ENCODE measurements around the gene INVS. TPM values are rescaled to one million over a fixed set of nuclear protein-coding genes. Genes with fewer than 3 reads are reported as not detected.

INVS gene
- total RNA-seq, 4 donors from 2014 or later: 5.5 to 13.9 (median 6.7) TPM

DNA sequence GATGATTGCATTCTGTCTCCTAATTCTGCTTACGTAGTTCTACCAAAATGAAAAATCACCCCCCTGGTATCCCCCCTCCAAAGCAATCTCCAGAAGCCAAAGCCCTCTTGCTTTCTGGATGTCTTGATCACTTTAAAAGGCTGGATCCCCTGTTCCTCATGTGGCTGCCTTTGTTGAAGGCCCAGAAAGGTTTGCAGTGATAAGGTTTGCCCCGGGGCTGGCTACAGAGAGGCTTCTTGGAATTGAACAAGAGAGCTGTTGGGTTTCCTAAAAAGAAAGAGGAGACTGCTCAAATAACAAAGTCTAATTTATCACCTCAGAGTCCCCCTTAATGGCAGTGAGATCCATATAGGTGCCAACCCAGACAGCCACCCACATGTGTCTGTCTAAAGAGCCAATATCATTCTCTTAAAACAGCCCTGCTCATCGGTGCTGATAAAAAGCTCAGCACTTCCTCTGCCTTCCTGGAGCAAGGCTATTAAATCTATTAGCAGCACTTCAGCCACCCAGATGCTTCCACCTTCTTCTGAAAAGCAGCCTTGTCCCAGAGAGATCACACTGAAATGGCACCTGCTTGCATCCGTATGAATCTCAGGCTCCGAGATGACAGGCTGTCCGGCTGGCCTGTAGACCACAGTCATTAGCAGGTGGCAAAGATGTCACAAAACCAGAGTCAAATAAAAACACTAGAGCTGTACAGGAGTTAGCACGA is 182.8 kb downstream of the INVS start:
- H3K36me3 ChIP-seq: peaks cover 0 to 43% of the 10 kb centered on the region in 2 donors
- ATAC-seq: no peak
- no peaks in the 10 kb centered on the region for H3K9me3 ChIP-seq
- no peaks in the 10 kb centered on the region for H3K4me1 ChIP-seq
- no peak for DNase-seq
- intact Hi-C loops (cut with DNase I; ENCODE audit: low total_unique reads): no loop called here
- in situ Hi-C loops (cut with MboI; ENCODE audit: low sequenced_read_pairs in 4 of 4): no loop called here
- H3K27me3 ChIP-seq: no peaks in the 10 kb centered on the region
- H3K4me3 ChIP-seq: no peak overlapping the region
- no peak for TF ChIP-seq POLR2A (IDR thresholded peaks at IDR 0.05)
- no peak overlapping the region for H3K27ac ChIP-seq

DNA sequence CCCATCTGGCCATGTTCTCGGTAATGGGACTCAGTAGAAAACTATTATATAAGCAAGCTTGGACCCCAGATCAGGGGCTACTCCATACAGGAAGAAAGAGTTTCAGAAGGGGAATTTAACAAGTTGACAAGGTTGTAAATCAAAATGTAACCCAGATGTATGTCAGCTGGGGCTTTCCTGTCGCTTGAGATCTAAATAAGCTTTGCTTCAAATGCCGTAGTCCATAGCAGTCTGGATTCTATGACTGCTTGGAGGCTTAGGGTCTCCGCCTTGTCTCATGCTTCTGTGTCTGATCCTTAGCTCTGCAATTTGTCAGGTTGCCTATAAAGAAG is 183.3 kb downstream of the INVS start:
- in situ Hi-C loops (cut with MboI; ENCODE audit: low sequenced_read_pairs in 4 of 4): no loop called here
- ATAC-seq: no peak
- no peak for DNase-seq
- Histone ChIP-seq H3K4me1 (no peaks in the 10 kb centered on the region), H3K9me3 (no peaks in the 10 kb centered on the region), H3K4me3 (no peak overlapping the region), H3K27me3 (no peaks in the 10 kb centered on the region), H3K36me3 (peaks cover 0 to 45% of the 10 kb centered on the region in 2 donors), H3K27ac (no peak overlapping the region)
- TF ChIP-seq, protein P1, sequence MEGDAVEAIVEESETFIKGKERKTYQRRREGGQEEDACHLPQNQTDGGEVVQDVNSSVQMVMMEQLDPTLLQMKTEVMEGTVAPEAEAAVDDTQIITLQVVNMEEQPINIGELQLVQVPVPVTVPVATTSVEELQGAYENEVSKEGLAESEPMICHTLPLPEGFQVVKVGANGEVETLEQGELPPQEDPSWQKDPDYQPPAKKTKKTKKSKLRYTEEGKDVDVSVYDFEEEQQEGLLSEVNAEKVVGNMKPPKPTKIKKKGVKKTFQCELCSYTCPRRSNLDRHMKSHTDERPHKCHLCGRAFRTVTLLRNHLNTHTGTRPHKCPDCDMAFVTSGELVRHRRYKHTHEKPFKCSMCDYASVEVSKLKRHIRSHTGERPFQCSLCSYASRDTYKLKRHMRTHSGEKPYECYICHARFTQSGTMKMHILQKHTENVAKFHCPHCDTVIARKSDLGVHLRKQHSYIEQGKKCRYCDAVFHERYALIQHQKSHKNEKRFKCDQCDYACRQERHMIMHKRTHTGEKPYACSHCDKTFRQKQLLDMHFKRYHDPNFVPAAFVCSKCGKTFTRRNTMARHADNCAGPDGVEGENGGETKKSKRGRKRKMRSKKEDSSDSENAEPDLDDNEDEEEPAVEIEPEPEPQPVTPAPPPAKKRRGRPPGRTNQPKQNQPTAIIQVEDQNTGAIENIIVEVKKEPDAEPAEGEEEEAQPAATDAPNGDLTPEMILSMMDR (IDR thresholded peaks at IDR 0.05 in 4 of 5, conservative IDR thresholded peaks at IDR 0.05 in 1 of 5): no peak
- no peak for TF ChIP-seq POLR2A (IDR thresholded peaks at IDR 0.05)
- intact Hi-C loops (cut with DNase I; ENCODE audit: low total_unique reads): no loop called here

GRCh38 chr9:100284247-100284646 is 185.2 kb downstream of the INVS start:
- TF ChIP-seq, protein P1 (IDR thresholded peaks at IDR 0.05 in 4 of 5, conservative IDR thresholded peaks at IDR 0.05 in 1 of 5): no peak
- TF ChIP-seq POLR2A (IDR thresholded peaks at IDR 0.05): no peak
- DNase-seq (no peak), ATAC-seq (no peak)
- intact Hi-C loops (cut with DNase I; ENCODE audit: low total_unique reads) (no loop called here), in situ Hi-C loops (cut with MboI; ENCODE audit: low sequenced_read_pairs in 4 of 4) (no loop called here)
- Histone ChIP-seq H3K36me3 (peaks cover 0 to 54% of the 10 kb centered on the region in 2 donors), H3K4me3 (no peak overlapping the region), H3K4me1 (no peaks in the 10 kb centered on the region), H3K27me3 (no peaks in the 10 kb centered on the region), H3K9me3 (no peaks in the 10 kb centered on the region), H3K27ac (no peak overlapping the region)

DNA sequence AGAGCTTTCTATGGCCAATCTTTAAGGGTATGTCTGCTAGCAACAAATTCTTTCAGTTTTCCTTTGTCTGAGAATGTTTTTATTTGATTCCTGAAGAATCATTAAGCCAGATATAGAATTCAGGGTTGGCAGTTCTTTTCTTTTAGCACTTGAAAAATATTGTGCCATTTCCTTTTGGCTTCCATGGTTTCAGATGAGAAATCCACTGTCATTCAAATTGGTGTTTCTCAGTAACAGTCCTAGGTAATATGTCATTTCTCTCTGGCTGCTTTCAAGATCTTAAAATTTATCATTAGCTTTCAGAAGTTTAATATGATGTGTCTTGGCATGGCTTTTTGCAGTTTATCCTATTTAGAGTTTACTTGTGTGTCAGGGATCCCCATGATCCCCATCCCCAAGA is 186.0 kb downstream of the INVS start:
- H3K4me1 ChIP-seq: no peaks in the 10 kb centered on the region
- TF ChIP-seq, protein P1 (IDR thresholded peaks at IDR 0.05 in 4 of 5, conservative IDR thresholded peaks at IDR 0.05 in 1 of 5): no peak
- TF ChIP-seq POLR2A (IDR thresholded peaks at IDR 0.05): no peak
- DNase-seq (no peak), ATAC-seq (no peak)
- no peaks in the 10 kb centered on the region for H3K27me3 ChIP-seq
- intact Hi-C loops (cut with DNase I; ENCODE audit: low total_unique reads) (no loop called here), in situ Hi-C loops (cut with MboI; ENCODE audit: low sequenced_read_pairs in 4 of 4) (no loop called here)
- H3K27ac ChIP-seq: no peak overlapping the region
- no peaks in the 10 kb centered on the region for H3K9me3 ChIP-seq
- H3K4me3 ChIP-seq: no peak overlapping the region
- peaks cover 0 to 55% of the 10 kb centered on the region in 2 donors for H3K36me3 ChIP-seq

DNA sequence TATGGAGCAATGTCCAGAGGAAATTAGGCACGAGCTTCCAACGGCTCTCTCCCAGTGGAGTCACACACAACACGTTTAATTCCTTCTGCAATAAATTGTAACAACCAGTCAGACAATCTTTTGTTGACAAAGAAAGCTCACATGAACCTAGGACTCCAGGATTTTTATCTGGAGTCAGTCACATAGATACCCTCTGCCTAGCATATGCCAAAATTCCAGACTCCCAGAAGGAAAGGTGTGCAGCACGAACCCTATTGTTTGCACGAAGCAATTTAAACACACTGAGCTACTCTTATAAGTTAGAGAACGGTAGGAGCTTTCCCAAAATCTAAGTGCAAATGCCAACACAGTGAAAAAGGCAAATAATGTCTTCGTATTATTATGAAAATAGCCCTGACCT is 186.6 kb downstream of the INVS start:
- Histone ChIP-seq H3K9me3 (no peaks in the 10 kb centered on the region), H3K36me3 (peaks cover 0 to 60% of the 10 kb centered on the region in 2 donors), H3K27me3 (no peaks in the 10 kb centered on the region), H3K4me1 (no peaks in the 10 kb centered on the region), H3K4me3 (no peak overlapping the region), H3K27ac (no peak overlapping the region)
- in situ Hi-C loops (cut with MboI; ENCODE audit: low sequenced_read_pairs in 4 of 4) (no loop called here), intact Hi-C loops (cut with DNase I; ENCODE audit: low total_unique reads) (no loop called here)
- DNase-seq (no peak), ATAC-seq (no peak)
- TF ChIP-seq, protein P1 (IDR thresholded peaks at IDR 0.05 in 4 of 5, conservative IDR thresholded peaks at IDR 0.05 in 1 of 5): no peak
- TF ChIP-seq POLR2A (IDR thresholded peaks at IDR 0.05): no peak
